Sigmoid colon (tissue), 7 donors: ENCODE measurements around the gene PPP1R2. TPM values are rescaled to one million over a fixed set of nuclear protein-coding genes. Genes with fewer than 3 reads are reported as not detected.

Experiments
- DNase-seq: peaks from one replicate; pipeline ENCODE4 v3.0.0-alpha.2; 2019
- H3K27ac ChIP-seq, 4 donors: fragments of 200-600 bp; sonication (generic); one replicate each; pipeline ENCODE4 v1.5.1; 2016 to 2019; ENCODE audit warnings: mild to moderate bottlenecking in 1 of 4
- H3K27me3 ChIP-seq, 3 donors: fragments of 200-600 bp; sonication (generic); one replicate each; pipeline ENCODE4 v1.5.1; 2019; ENCODE audit warnings: mild to moderate bottlenecking in 1 of 3
- H3K36me3 ChIP-seq, 4 donors: fragments of 200-600 bp; sonication (generic); one replicate each; pipeline ENCODE4 v1.5.1; 2016 to 2019
- H3K4me1 ChIP-seq, 4 donors: fragments of 200-600 bp; sonication (generic); one replicate each; pipeline ENCODE4 v1.5.1; 2017 to 2019
- H3K4me3 ChIP-seq, 4 donors: fragments of 200-600 bp; sonication (generic); one replicate each; pipeline ENCODE4 v1.5.1; 2017 to 2019; ENCODE audit warnings: mild to moderate bottlenecking in 2 of 4, moderate library complexity in 1 of 4
- H3K9me3 ChIP-seq, 4 donors: fragments of 200-600 bp in 3 of 4; sonication (generic) in 3 of 4; one replicate each; pipeline versions ENCODE4 v1.5.1 to v1.6.1; 2013 to 2019
- EP300 ChIP-seq, 4 donors: sonication (generic); formaldehyde crosslinking; IDR thresholded peaks; one replicate each; pipeline ENCODE4 v1.6.1; 2017; ENCODE audit warnings: antibody characterized with exemption in 4 of 4
- POLR2A ChIP-seq, 2 donors: fragments of 450-650 bp; IDR thresholded peaks; one replicate each; pipeline ENCODE4 v1.6.1; 2016; ENCODE audit warnings: antibody characterized with exemption in 2 of 2, mild to moderate bottlenecking in 2 of 2, moderate library complexity in 2 of 2
- POLR2AphosphoS5 ChIP-seq, 4 donors: sonication (generic); formaldehyde crosslinking; IDR thresholded peaks; one replicate each; pipeline ENCODE4 v1.6.1; 2017; ENCODE audit warnings: antibody characterized with exemption in 4 of 4
- WGBS, 2 donors: extraction: QIAGEN DNeasy Blood & Tissue Kit; methylation state at CpG; one replicate each; pipeline ENCODE4 v1.1.7; 2013; 5-methylcytosine and 5-hydroxymethylcytosine counted together
- intact Hi-C: fragments of 100-400 bp; cut with DNase I; formaldehyde crosslinking; loops from one replicate; pipeline ENCODE4 v1.15.1; 2023
- polyA plus RNA-seq, 3 donors: library from polyadenylated mRNA; stranded (reverse); fragments of 200-250 nt; gene quantifications; one replicate each; pipeline ENCODE4 v1.2.3, GENCODE V29; 2013
- total RNA-seq, 4 donors: library from RNA; depleted of rRNA; stranded (reverse); fragments of >200 nt; gene quantifications; one replicate each; pipeline ENCODE4 v1.1.0, GENCODE V29; 2016
- TF ChIP-seq, protein P1 (sequence below), 4 experiments: fragments of 450-650 bp in 3 of 4; fragments of 200-600 bp in 1 of 4; IDR thresholded peaks; one replicate each; pipeline ENCODE4 v1.5.1; 2016 to 2019; ENCODE audit warnings: antibody characterized with exemption in 4 of 4, mild to moderate bottlenecking in 3 of 4, moderate library complexity in 2 of 4
- donor health status: healthy with polysubstance abuse.
- donor health status: Bipolar disorder and iron deficiency.
- donor health status: healthy.

The PPP1R2 gene
- total and polyA plus RNA-seq, 7 donors, result 30.6 to 126 (median 69.9) TPM

GRCh38 chr3:195580744-195581443, 37.8 kb upstream of the PPP1R2 start:
- TF ChIP-seq, protein P1, sequence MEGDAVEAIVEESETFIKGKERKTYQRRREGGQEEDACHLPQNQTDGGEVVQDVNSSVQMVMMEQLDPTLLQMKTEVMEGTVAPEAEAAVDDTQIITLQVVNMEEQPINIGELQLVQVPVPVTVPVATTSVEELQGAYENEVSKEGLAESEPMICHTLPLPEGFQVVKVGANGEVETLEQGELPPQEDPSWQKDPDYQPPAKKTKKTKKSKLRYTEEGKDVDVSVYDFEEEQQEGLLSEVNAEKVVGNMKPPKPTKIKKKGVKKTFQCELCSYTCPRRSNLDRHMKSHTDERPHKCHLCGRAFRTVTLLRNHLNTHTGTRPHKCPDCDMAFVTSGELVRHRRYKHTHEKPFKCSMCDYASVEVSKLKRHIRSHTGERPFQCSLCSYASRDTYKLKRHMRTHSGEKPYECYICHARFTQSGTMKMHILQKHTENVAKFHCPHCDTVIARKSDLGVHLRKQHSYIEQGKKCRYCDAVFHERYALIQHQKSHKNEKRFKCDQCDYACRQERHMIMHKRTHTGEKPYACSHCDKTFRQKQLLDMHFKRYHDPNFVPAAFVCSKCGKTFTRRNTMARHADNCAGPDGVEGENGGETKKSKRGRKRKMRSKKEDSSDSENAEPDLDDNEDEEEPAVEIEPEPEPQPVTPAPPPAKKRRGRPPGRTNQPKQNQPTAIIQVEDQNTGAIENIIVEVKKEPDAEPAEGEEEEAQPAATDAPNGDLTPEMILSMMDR (IDR thresholded peaks at IDR 0.05), result no peak
- TF ChIP-seq POLR2A (IDR thresholded peaks at IDR 0.05) (no peak), POLR2AphosphoS5 (IDR thresholded peaks at IDR 0.05) (no peak), EP300 (IDR thresholded peaks at IDR 0.05) (no peak)
- 70 to 86% methylated on average over 6 of the region's 6 CpGs for WGBS, 2 donors
- H3K4me3 ChIP-seq, result no peak overlapping the region
- intact Hi-C loops, result no loop called here
- no peaks in the 10 kb centered on the region for H3K36me3 ChIP-seq
- no peaks in the 10 kb centered on the region for H3K4me1 ChIP-seq
- no peaks in the 10 kb centered on the region for H3K9me3 ChIP-seq
- no peak for DNase-seq
- H3K27ac ChIP-seq, result no peak overlapping the region
- H3K27me3 ChIP-seq, result no peaks in the 10 kb centered on the region

- no peaks in the 10 kb centered on the region for H3K4me1 ChIP-seq
- intact Hi-C loops, result no loop called here
- TF ChIP-seq POLR2A (IDR thresholded peaks at IDR 0.05), result no peak
- no peaks in the 10 kb centered on the region for H3K9me3 ChIP-seq
- H3K36me3 ChIP-seq, result no peaks in the 10 kb centered on the region
- no peak overlapping the region for H3K4me3 ChIP-seq
- no peaks in the 10 kb centered on the region for H3K27me3 ChIP-seq
- H3K27ac ChIP-seq, result no peak overlapping the region
- DNase-seq, result no peak
- 94 to 95% methylated on average over 12 of the region's 12 CpGs for WGBS, 2 donors
These were observed 36.2 kb upstream of the PPP1R2 start for GRCh38 chr3:195579281-195579680.

- no peaks in the 10 kb centered on the region for H3K36me3 ChIP-seq
- no peak overlapping the region for H3K27ac ChIP-seq
- whole genome bisulfite sequencing, 2 donors, result 91 to 93% methylated on average over 6 of the region's 6 CpGs
- no peak for DNase-seq
- intact Hi-C loops, result no loop called here
- no peaks in the 10 kb centered on the region for H3K27me3 ChIP-seq
- H3K4me3 ChIP-seq, result no peak overlapping the region
- TF ChIP-seq POLR2AphosphoS5 (IDR thresholded peaks at IDR 0.05) (no peak), POLR2A (IDR thresholded peaks at IDR 0.05) (no peak)
- TF ChIP-seq, protein P1 (IDR thresholded peaks at IDR 0.05), result no peak
- H3K4me1 ChIP-seq, result no peaks in the 10 kb centered on the region
- no peaks in the 10 kb centered on the region for H3K9me3 ChIP-seq
These were observed 35.4 kb upstream of the PPP1R2 start for GRCh38 chr3:195578565-195578964.

GRCh38 chr3:195577645-195578177, 34.6 kb upstream of the PPP1R2 start:
- TF ChIP-seq POLR2A (IDR thresholded peaks at IDR 0.05) (no peak), POLR2AphosphoS5 (IDR thresholded peaks at IDR 0.05) (no peak), EP300 (IDR thresholded peaks at IDR 0.05) (no peak)
- TF ChIP-seq, protein P1 (IDR thresholded peaks at IDR 0.05), result no peak
- intact Hi-C loops, result no loop called here
- whole genome bisulfite sequencing, 2 donors, result 77 to 80% methylated on average over 9 of the region's 9 CpGs
- Histone ChIP-seq H3K9me3 (no peaks in the 10 kb centered on the region), H3K36me3 (no peaks in the 10 kb centered on the region), H3K4me1 (no peaks in the 10 kb centered on the region), H3K4me3 (no peak overlapping the region), H3K27ac (no peak overlapping the region), H3K27me3 (no peaks in the 10 kb centered on the region)
- no peak for DNase-seq

GRCh38 chr3:195574497-195575304, 31.6 kb upstream of the PPP1R2 start:
- TF ChIP-seq, protein P1 (IDR thresholded peaks at IDR 0.05), result no peak
- TF ChIP-seq POLR2AphosphoS5 (IDR thresholded peaks at IDR 0.05), result no peak
- TF ChIP-seq EP300 (IDR thresholded peaks at IDR 0.05), result no peak
- TF ChIP-seq POLR2A (IDR thresholded peaks at IDR 0.05), result no peak
- intact Hi-C loops, result no loop called here
- Histone ChIP-seq H3K4me1 (no peaks in the 10 kb centered on the region), H3K9me3 (no peaks in the 10 kb centered on the region), H3K27me3 (no peaks in the 10 kb centered on the region), H3K36me3 (no peaks in the 10 kb centered on the region), H3K27ac (no peak overlapping the region), H3K4me3 (no peak overlapping the region)
- 80 to 87% methylated on average over 8 of the region's 8 CpGs for WGBS, 2 donors
- DNase-seq, result no peak
